ENCODE data around the gene CNTNAP1.
A peak's percentile ranks its signal among the peaks of the same experiment; 100 is the strongest.
"Not testable (repeated sequence)": the region's sequence is repeated elsewhere in the genome, so short reads cannot be mapped to it uniquely, and the experiment has no call there.

Gene CNTNAP1

DNA sequence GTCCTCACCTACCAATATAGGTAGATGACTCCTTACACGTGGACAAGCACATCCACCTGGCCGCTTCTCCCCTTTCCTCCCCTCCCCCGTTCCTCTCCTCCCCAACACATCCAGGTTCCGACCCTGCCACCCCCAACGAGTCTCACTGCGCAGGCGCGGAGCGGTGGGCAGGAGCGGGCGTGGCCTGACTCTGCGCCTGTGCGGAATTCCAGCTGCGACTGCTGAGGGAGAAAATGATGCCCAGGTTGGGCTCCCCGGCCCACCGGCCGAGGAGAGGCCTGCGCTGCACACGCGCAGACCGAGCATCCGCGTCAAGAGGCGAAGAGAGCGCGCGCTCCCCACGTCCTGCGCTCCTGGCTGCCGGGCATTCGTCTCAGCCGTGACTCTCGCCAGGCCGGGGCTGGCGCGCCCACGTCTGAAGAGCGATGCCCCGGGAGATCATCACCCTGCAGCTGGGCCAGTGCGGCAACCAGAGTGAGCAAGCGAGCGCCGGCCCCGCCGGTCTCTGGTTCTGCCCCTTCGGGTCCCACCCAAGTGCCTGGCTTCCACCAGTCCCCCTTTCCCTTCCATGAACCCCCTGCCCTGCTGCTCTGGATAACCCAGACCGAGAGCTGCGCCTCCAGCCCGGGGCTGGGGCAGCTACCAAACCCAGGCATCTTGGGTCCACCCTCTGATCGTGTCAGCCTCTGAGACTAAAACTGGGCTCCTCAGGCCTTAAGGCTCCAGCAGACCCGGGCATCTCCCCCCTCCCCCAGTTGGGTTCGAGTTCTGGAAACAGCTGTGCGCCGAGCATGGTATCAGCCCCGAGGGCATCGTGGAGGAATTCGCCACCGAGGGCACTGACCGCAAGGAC lies 23.0 kb upstream of the CNTNAP1 start, which contains the start of gene TUBG2:
TUBG2 (plus strand) TSS at position 206 of the 853 bp plus-strand sequence; CDS start at position 426, 220 bp downstream.
- Histone ChIP-seq H3K4me3 (ENCODE audit: low read depth in 1 of 2, low read length in 2 of 2) (peak within 1 kb of the TSS; percentile 73 to 75), H3K27ac (ENCODE audit: low read length) (peak within 1 kb of the TSS; percentile 23), H3K9me3 (ENCODE audit: control insufficient read depth in 1 of 2, low read length in 2 of 2) (no peaks in the 10 kb centered on the region), H3K27me3 (ENCODE audit: low read depth, low read length) (no peaks in the 10 kb centered on the region), H3K4me1 (ENCODE audit: control insufficient read depth in 1 of 2, insufficient read depth in 2 of 2, low read length in 2 of 2) (peaks cover 0 to 12% of the 10 kb centered on the region in 2 donors), H3K36me3 (ENCODE audit: control insufficient read depth in 1 of 2, insufficient read depth in 2 of 2, low read length in 2 of 2) (peaks cover 0 to 8% of the 10 kb centered on the region in 2 donors)

DNA sequence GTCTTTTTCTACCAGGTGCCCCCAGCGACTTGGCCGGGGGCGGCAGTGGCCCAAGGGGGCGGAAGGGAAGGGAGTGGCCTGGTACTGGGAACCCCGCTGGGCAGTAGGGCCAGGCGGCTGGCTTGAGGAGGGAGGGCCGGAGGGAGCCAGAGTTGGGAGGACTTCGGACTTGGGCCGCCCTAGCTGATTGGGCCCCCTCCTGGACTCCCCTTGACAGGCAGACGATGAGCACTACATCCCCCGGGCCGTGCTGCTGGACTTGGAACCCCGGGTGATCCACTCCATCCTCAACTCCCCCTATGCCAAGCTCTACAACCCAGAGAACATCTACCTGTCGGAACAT lies 22.4 kb upstream of the CNTNAP1 start:
- H3K27ac ChIP-seq (ENCODE audit: low read length); H3K36me3 ChIP-seq (ENCODE audit: control insufficient read depth in 1 of 2, insufficient read depth in 2 of 2, low read length in 2 of 2); H3K27me3 ChIP-seq (ENCODE audit: low read depth, low read length); H3K9me3 ChIP-seq (ENCODE audit: control insufficient read depth in 1 of 2, low read length in 2 of 2): not testable (repeated sequence)
- Histone ChIP-seq H3K4me1 (ENCODE audit: control insufficient read depth in 1 of 2, insufficient read depth in 2 of 2, low read length in 2 of 2) (peaks cover 0 to 12% of the 10 kb centered on the region in 2 donors), H3K4me3 (ENCODE audit: low read depth in 1 of 2, low read length in 2 of 2) (peak overlapping the region; percentile 73 to 75)

DNA sequence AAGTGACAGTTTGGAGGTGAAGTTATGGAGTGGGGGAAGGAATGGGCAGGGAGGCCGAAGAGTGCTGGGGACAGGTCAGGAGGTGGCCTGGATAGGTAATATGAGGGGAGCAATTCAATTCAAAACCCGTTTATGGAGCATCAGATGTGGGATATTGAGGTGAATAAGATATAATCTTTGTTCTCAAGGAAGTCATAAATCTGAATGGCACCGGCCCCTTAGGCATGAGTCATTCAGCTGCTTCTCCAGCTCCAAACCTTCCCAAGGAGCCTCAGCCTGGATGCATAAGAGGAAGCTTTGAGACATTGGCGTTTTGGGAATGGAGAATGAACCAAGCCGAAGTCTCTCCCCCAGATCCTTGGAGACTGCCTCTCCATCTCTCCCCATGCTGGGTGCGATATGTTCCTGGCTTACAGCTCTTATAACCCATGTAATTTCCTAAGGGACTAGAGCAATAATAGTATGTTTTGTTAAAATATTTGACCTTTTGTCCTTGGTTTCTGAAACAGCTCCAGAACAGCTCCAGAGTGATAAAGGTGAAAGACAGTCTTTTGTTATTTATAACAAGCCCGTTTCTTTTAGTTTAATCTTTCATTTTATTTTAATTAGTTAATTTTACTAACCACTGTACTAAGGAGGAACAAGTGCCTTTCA lies 21.5 kb upstream of the CNTNAP1 start:
- Histone ChIP-seq H3K4me1 (ENCODE audit: control insufficient read depth in 1 of 2, insufficient read depth in 2 of 2, low read length in 2 of 2) (peaks cover 0 to 12% of the 10 kb centered on the region in 2 donors), H3K27ac (ENCODE audit: low read length) (no peak overlapping the region), H3K36me3 (ENCODE audit: control insufficient read depth in 1 of 2, insufficient read depth in 2 of 2, low read length in 2 of 2) (peaks cover 0 to 16% of the 10 kb centered on the region in 2 donors), H3K27me3 (ENCODE audit: low read depth, low read length) (no peaks in the 10 kb centered on the region), H3K4me3 (ENCODE audit: low read depth in 1 of 2, low read length in 2 of 2) (no peak overlapping the region), H3K9me3 (ENCODE audit: control insufficient read depth in 1 of 2, low read length in 2 of 2) (no peaks in the 10 kb centered on the region)

DNA sequence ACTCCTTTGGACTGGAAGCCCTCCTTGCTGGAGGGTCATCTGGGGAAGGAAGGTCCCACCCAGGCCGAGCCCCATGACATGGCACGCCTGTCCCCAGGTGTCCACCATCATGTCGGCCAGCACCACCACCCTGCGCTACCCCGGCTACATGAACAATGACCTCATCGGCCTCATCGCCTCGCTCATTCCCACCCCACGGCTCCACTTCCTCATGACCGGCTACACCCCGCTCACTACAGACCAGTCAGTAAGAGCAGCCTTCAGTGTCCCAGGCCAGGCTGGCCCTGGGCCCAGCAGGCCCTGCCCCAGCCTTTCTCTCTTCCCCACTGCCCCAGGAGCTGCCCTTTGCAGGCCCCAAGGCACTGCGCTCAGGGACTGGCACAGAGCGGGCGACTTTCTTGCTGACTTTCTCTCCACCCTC lies 16.7 kb upstream of the CNTNAP1 start:
- peaks cover 4 to 40% of the 10 kb centered on the region in 2 donors for H3K36me3 ChIP-seq (ENCODE audit: control insufficient read depth in 1 of 2, insufficient read depth in 2 of 2, low read length in 2 of 2)
- no peaks in the 10 kb centered on the region for H3K9me3 ChIP-seq (ENCODE audit: control insufficient read depth in 1 of 2, low read length in 2 of 2)
- H3K27ac ChIP-seq (ENCODE audit: low read length): no peak overlapping the region
- H3K4me3 ChIP-seq (ENCODE audit: low read depth in 1 of 2, low read length in 2 of 2): no peak overlapping the region
- no peaks in the 10 kb centered on the region for H3K27me3 ChIP-seq (ENCODE audit: low read depth, low read length)
- peaks cover 8 to 22% of the 10 kb centered on the region in 2 donors for H3K4me1 ChIP-seq (ENCODE audit: control insufficient read depth in 1 of 2, insufficient read depth in 2 of 2, low read length in 2 of 2)

DNA sequence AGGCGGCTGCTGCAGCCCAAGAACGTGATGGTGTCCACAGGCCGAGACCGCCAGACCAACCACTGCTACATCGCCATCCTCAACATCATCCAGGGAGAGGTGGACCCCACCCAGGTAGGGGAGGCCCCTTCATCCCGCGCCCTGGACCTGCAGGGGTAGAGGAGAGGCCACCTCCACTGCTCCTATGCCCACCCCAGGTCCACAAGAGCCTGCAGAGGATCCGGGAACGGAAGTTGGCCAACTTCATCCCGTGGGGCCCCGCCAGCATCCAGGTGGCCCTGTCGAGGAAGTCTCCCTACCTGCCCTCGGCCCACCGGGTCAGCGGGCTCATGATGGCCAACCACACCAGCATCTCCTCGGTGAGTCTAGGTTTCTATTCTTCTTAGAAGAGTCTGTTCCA lies 16.2 kb upstream of the CNTNAP1 start:
- H3K27ac ChIP-seq (ENCODE audit: low read length); H3K9me3 ChIP-seq (ENCODE audit: control insufficient read depth in 1 of 2, low read length in 2 of 2); H3K27me3 ChIP-seq (ENCODE audit: low read depth, low read length); H3K4me3 ChIP-seq (ENCODE audit: low read depth in 1 of 2, low read length in 2 of 2): not testable (repeated sequence)
- Histone ChIP-seq H3K36me3 (ENCODE audit: control insufficient read depth in 1 of 2, insufficient read depth in 2 of 2, low read length in 2 of 2) (peaks cover 7 to 46% of the 10 kb centered on the region in 2 donors), H3K4me1 (ENCODE audit: control insufficient read depth in 1 of 2, insufficient read depth in 2 of 2, low read length in 2 of 2) (peaks cover 8 to 21% of the 10 kb centered on the region in 2 donors)

DNA sequence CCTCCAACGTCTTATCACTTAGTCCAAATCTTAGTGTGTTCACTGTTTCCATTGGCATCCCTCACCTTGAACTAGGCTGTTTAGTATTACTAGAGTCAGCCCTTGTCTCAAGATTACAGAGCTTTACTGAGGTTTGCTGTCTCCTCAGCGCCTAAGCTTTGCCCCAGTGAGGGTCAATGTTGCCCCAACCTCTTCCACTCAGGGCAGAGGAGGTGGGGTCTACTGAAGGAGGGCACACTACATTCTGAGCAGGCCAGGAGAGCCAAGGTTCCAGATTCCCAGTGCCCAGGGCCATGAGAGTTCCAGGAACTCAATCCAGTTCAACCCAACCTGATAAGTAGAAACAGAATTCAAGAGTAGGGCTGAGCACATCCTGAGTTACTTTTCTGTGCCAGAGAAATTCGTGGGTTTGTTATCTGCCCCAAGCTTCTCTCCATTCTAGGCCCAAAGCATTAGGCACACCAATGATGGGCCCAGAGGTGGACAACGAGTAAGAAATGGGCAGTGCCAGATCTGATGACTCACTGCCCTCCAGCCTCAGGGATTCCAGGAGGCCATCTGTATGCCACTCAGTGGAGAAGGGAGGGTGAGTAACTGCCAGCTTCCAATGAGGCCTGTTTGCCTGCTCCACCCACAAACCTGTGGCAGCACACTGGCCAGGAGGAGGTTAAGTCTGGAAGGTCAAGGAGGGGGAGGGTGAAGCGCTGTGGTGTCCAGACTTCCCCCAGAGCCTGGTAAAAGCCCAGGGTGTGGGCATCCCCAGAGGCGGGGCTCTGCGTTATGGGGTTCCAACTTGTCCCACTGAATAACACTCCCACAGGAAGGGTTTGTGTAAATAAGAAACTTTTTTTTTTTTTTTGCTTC lies 15.0 kb upstream of the CNTNAP1 start:
- H3K36me3 ChIP-seq (ENCODE audit: control insufficient read depth in 1 of 2, insufficient read depth in 2 of 2, low read length in 2 of 2): peaks cover 10 to 54% of the 10 kb centered on the region in 2 donors
- no peaks in the 10 kb centered on the region for H3K9me3 ChIP-seq (ENCODE audit: control insufficient read depth in 1 of 2, low read length in 2 of 2)
- no peak overlapping the region for H3K4me3 ChIP-seq (ENCODE audit: low read depth in 1 of 2, low read length in 2 of 2)
- no peaks in the 10 kb centered on the region for H3K27me3 ChIP-seq (ENCODE audit: low read depth, low read length)
- peak overlapping the region; percentile 64 for H3K27ac ChIP-seq (ENCODE audit: low read length)
- peaks cover 8 to 21% of the 10 kb centered on the region in 2 donors for H3K4me1 ChIP-seq (ENCODE audit: control insufficient read depth in 1 of 2, insufficient read depth in 2 of 2, low read length in 2 of 2)

DNA sequence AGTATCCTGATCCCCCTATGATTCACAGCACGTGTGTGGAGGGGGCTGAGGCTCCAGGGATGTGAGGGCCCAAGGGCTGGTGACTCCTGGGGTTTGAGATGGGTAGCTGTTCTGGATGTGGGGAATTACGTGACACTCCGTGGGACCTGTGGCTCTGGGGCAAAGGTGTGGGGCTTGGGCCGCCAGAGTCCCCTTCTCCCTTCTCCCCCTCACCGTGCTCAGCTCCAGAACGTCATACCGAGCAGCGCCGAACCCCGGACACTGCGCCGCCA lies 12.7 kb upstream of the CNTNAP1 start:
- no peak overlapping the region for H3K27ac ChIP-seq (ENCODE audit: low read length)
- peaks cover 10 to 57% of the 10 kb centered on the region in 2 donors for H3K36me3 ChIP-seq (ENCODE audit: control insufficient read depth in 1 of 2, insufficient read depth in 2 of 2, low read length in 2 of 2)

DNA sequence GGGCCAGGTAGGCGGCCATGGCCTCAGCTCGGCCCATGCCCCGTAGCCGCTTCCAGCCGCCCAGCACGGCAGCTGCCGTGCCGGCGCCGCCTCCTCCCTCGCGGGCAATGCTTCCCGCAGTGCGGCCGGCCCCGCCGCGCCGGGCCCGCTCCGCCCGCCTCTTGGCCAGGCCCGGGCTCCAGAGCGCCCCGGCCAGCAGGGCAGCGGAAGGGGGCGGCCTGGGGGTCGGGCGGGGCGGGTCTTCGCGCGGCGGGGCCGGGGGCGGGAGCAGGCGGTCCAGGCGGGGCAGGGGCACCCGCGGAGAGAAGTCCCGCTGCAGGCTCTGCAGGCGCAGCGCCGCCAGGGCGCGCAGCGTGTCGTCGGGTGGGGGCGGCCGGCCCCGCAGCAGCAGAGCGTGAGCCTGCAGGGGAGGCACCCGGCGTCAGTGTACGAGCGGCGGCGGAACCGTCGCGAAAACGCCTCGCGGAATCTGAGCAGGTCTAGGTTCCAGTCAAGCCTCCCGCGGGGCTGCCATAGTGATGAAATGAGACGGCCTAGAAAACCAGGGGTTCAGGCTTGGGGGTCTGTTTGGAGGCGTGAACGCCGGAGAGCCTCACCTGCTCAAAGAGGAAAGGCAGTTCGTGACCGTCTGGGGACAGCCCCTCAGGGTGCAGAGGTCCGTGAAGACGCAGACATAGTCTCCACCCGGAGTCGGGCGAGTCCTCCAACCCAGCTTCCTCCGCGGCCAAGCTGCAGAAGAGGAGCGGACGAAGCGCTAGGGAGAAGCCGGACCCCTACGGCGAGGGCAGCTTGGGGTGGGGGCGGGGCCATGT lies 12.1 kb upstream of the CNTNAP1 start:
- Histone ChIP-seq H3K4me3 (ENCODE audit: low read depth in 1 of 2, low read length in 2 of 2) (no peak overlapping the region), H3K4me1 (ENCODE audit: control insufficient read depth in 1 of 2, insufficient read depth in 2 of 2, low read length in 2 of 2) (peaks cover 13 to 45% of the 10 kb centered on the region in 2 donors), H3K9me3 (ENCODE audit: control insufficient read depth in 1 of 2, low read length in 2 of 2) (no peaks in the 10 kb centered on the region), H3K36me3 (ENCODE audit: control insufficient read depth in 1 of 2, insufficient read depth in 2 of 2, low read length in 2 of 2) (peaks cover 10 to 57% of the 10 kb centered on the region in 2 donors), H3K27me3 (ENCODE audit: low read depth, low read length) (no peaks in the 10 kb centered on the region), H3K27ac (ENCODE audit: low read length) (no peak overlapping the region)

More for the DNA sequence above, 12.7 kb upstream of the CNTNAP1 start:
- H3K9me3 ChIP-seq (ENCODE audit: control insufficient read depth in 1 of 2, low read length in 2 of 2): no peaks in the 10 kb centered on the region
- H3K27me3 ChIP-seq (ENCODE audit: low read depth, low read length): no peaks in the 10 kb centered on the region
- no peak overlapping the region for H3K4me3 ChIP-seq (ENCODE audit: low read depth in 1 of 2, low read length in 2 of 2)
- peaks cover 13 to 39% of the 10 kb centered on the region in 2 donors for H3K4me1 ChIP-seq (ENCODE audit: control insufficient read depth in 1 of 2, insufficient read depth in 2 of 2, low read length in 2 of 2)

DNA sequence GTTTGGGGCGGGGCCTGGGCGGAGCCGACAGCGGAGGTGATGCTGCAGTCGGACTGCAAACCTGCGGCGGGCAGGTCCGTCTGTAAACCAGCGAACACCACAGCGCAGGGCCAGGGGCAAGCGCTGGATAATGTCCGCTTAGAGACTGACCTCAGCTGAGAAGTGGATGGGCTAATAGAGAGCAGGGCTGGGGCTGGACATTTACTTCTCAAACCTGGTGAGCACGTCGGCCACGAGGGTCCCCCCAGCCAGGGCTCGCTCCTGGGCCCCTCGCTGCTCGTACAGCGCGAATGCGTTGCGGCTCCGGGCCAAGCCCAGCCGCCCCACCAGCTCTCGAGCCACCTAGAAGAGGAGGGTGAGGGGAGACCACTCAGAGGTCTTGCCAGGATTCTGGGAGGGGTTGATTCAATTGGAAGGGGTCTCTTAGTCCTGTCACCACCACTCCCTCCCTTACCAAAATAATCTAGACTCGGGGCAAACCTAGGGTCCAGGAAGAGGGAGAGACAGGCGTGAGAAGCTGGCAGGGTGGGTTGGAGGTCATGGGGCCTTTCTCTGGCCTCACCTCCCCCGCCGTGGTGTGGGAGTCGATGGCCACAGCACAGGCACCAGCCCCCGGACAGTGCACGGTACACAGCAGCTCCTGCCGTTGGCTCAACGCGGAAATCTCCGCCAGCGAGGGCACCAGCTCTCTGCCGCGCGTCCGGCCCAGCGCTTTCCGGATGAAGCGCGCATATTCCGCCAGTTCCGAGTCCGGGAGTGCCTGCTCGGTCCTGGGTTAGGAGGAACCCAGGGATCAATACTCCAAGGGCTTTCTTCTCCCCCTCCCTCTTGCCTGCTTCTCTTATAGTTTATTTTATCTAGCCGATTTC lies 11.3 kb upstream of the CNTNAP1 start:
- Histone ChIP-seq H3K36me3 (ENCODE audit: control insufficient read depth in 1 of 2, insufficient read depth in 2 of 2, low read length in 2 of 2) (peaks cover 10 to 49% of the 10 kb centered on the region in 2 donors), H3K4me3 (ENCODE audit: low read depth in 1 of 2, low read length in 2 of 2) (no peak overlapping the region), H3K27ac (ENCODE audit: low read length) (no peak overlapping the region)

DNA sequence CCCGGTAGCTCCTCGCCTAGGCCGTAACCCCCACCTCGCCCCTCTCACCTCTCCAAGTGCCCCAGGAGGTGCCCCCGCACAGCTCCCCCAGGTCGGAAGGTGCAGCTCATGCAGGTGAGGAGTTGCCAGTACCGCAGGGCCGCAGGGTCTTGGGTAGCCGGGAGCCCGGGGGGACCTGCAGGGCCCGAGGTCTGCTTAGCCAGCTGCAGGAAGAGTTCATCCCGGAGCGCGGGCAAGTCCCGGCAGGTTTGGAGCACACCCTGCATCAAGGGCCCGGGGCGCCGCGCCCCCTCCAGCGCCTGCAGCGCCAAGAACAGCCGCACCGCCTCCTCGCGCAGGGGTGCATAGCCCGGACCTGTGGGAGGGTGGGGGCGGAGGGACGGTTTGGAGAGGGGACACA lies 10.3 kb upstream of the CNTNAP1 start:
- H3K36me3 ChIP-seq (ENCODE audit: control insufficient read depth in 1 of 2, insufficient read depth in 2 of 2, low read length in 2 of 2): peaks cover 9 to 40% of the 10 kb centered on the region in 2 donors
- H3K27me3 ChIP-seq (ENCODE audit: low read depth, low read length): no peaks in the 10 kb centered on the region
- H3K4me3 ChIP-seq (ENCODE audit: low read depth in 1 of 2, low read length in 2 of 2): no peak overlapping the region
- H3K9me3 ChIP-seq (ENCODE audit: control insufficient read depth in 1 of 2, low read length in 2 of 2): no peaks in the 10 kb centered on the region
- H3K27ac ChIP-seq (ENCODE audit: low read length): no peak overlapping the region
- peaks cover 13 to 48% of the 10 kb centered on the region in 2 donors for H3K4me1 ChIP-seq (ENCODE audit: control insufficient read depth in 1 of 2, insufficient read depth in 2 of 2, low read length in 2 of 2)

More for the DNA sequence above, 11.3 kb upstream of the CNTNAP1 start:
- Histone ChIP-seq H3K9me3 (ENCODE audit: control insufficient read depth in 1 of 2, low read length in 2 of 2) (no peaks in the 10 kb centered on the region), H3K4me1 (ENCODE audit: control insufficient read depth in 1 of 2, insufficient read depth in 2 of 2, low read length in 2 of 2) (peaks cover 13 to 49% of the 10 kb centered on the region in 2 donors), H3K27me3 (ENCODE audit: low read depth, low read length) (no peaks in the 10 kb centered on the region)

Data from muscle layer of duodenum (tissue), 2 donors.